Stimulated activated CD8-positive, alpha-beta memory T cell treated with anti-CD3 and anti-CD28 coated beads, Interleukin-4, amount 100 ng/mL, for 4 hours (primary cell): ENCODE data around the gene ZP1.
"Not testable (repeated sequence)": the region's sequence is repeated elsewhere in the genome, so short reads cannot be mapped to it uniquely, and the experiment has no call there.

Source experiments
- DNase-seq, 2 donors: peaks; one replicate each; pipeline ENCODE4 v3.0.0-alpha.2; 2020; ENCODE audit warnings: low read depth in 2 of 2, low spot score in 1 of 2

Gene ZP1, protein sequence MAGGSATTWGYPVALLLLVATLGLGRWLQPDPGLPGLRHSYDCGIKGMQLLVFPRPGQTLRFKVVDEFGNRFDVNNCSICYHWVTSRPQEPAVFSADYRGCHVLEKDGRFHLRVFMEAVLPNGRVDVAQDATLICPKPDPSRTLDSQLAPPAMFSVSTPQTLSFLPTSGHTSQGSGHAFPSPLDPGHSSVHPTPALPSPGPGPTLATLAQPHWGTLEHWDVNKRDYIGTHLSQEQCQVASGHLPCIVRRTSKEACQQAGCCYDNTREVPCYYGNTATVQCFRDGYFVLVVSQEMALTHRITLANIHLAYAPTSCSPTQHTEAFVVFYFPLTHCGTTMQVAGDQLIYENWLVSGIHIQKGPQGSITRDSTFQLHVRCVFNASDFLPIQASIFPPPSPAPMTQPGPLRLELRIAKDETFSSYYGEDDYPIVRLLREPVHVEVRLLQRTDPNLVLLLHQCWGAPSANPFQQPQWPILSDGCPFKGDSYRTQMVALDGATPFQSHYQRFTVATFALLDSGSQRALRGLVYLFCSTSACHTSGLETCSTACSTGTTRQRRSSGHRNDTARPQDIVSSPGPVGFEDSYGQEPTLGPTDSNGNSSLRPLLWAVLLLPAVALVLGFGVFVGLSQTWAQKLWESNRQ

GRCh38 chr11:60866911-60867870 is at the start of gene ZP1:
Gene ZP1, plus strand, starts transcription at chr11:60867542. Its CDS starts 20 bp downstream, at chr11:60867562.
- DNase-seq = no peak

DNA sequence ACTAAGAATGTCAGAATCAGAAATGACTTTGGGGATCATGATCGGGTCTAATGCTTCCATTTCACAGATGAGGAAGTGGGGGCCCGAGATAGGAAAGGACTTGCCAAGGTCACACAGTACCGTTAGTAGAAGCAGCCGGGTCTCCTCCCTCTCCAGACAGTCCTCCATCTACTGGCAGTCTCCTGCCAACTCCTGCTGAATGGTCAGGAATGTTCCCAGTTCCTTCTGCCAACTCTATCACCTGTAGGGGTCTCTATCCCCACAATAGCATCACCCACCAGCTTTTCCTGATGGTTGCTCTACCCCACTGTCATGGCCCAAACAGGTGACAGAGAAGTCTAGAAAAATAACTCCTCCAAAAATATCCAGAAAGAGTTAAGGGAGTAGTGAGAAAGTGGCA is 49.3 kb upstream of the ZP1 start:
- no peak for DNase-seq

GRCh38 chr11:60821827-60822599 is 45.3 kb upstream of the ZP1 start:
- no peak for DNase-seq

DNA sequence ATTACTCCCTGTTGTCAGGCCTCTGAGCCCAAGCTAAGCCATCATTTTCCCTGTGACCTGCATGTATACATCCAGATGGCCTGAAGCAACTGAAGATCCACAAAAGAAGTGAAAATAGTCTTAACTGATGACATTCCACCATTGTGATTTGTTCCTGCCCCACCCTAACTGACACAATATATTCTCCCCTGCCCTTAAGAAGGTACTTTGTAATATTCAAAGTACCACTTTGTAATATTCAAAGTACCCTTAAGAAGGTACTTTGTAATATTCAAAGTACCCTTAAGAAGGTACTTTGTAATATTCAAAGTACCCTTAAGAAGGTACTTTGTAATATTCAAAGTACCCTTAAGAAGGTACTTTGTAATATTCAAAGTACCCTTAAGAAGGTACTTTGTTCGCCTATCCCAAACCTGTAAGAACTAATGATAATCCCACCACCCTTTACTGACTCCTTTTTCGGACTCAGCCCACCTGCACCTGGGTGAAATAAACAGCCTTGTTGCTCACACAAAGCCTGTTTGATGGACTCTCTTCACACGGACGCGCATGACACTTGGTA is 43.5 kb upstream of the ZP1 start:
- not testable (repeated sequence) for DNase-seq

DNA sequence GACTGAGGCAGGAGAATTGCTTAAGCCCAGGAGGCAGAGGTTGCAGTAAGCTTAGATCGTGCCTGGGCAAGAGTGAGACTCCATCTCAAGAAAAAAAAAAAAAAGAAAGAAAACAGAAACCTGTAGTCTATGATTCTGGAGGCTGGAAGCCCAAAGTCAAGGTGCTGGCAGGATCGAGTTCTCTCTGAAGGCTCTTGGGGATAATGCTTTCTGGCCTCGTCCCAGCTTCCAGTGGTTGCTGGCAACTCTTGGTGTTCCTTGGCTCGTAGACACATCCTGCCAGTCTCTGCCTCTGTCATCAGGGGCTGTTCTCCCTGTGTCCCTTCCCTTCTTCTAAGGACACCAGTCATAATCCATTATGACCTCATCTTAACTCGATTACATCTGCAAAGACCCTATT is 42.2 kb upstream of the ZP1 start:
- no peak for DNase-seq

DNA sequence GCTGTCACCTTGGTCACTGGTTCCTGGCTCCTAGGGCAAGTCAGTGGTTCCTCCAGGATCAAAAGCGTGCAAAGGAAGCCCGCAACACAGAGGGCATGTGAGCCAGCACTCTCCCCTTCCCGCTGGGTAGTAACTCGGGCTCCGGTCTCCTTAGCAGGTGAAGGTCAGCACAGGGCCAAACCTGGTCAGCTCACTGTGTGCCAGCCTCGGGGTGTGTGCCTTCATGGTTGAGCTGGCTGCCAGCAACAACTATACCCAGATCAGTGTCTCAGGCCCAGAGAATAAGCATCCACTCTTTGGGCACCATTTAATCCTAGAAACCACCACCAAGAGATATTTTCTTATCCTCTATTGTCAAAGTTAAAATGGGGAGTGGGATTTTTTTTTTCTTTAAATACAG is 41.6 kb upstream of the ZP1 start:
- no peak for DNase-seq

GRCh38 chr11:60830478-60831142 is 36.7 kb upstream of the ZP1 start:
- no peak for DNase-seq

- peak; percentile 55 to 70 for DNase-seq
Measured at GRCh38 chr11:60831143-60831500, 36.2 kb upstream of the ZP1 start.

GRCh38 chr11:60831501-60832079 is 35.8 kb upstream of the ZP1 start:
- no peak for DNase-seq

DNA sequence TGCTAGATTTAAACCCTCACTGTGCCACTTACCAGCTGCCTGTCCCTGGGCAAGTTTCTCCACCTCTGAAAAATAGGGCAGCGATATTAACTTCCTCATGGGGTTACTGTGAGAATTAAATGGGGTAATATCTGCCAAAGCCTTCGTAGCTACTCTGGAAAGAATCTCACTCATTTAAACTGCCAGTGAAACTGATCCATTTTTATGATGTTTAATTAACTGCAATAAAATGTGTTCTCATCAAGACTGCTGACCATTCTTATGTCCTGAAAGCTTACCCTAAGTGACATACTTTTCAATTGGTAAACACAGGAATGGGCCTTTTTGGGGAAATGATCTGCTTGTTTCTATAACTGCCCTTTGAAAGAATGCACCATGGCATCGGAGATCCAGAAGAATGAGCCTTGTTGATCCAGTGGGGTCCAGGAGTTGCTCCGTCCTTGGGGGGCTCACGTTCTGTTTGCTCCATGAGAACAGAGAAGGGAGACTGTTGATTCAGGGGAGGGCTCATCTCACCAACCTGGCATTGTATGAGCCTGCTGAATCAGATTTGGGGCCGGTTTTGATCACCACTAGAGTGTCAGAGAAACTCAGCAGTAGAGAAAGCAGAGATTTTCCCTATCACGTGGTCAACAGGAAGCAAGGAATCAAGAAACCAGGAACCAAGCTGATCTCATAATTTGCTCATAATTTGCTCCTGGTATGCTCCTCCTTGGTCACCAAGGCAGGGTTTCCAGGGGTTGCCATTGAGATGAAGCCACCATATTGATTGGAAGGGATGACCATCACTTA is 32.4 kb upstream of the ZP1 start:
- no peak for DNase-seq

- no peak for DNase-seq
Measured at GRCh38 chr11:60835534-60835846, 31.9 kb upstream of the ZP1 start.

DNA sequence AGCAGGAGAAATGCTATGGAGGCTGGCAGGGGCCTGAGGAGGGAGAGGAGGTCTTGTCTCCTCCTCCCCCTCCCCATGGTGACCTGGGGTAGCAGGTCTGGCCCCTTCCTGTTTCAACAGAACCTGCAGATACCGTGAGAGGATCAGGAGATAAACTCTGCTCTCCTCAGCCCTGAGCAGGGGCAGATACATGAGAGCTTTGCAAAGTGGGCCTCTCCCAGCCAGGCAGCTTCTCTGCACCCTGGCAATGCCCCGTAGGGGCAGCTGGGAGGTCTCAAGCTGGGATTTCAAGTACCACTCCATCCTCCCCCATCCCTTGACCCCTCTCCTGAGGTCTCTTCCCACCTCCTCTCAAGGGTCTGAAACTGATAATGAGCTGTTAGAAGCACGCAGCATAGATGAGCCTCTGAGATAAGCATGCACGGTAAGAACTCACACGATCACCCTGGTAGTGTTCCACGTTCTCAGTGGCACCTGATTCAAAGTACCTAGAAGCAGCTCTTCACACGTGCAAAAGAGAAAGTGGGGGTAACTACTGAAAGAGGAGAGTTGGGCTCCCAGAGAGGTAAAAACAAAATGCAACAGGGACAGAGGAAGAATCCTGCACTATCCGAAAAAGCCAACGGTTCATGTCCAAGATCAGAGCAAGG is 30.4 kb upstream of the ZP1 start:
- DNase-seq = no peak

- DNase-seq = no peak
Measured at GRCh38 chr11:60838132-60838531, 29.2 kb upstream of the ZP1 start.

DNA sequence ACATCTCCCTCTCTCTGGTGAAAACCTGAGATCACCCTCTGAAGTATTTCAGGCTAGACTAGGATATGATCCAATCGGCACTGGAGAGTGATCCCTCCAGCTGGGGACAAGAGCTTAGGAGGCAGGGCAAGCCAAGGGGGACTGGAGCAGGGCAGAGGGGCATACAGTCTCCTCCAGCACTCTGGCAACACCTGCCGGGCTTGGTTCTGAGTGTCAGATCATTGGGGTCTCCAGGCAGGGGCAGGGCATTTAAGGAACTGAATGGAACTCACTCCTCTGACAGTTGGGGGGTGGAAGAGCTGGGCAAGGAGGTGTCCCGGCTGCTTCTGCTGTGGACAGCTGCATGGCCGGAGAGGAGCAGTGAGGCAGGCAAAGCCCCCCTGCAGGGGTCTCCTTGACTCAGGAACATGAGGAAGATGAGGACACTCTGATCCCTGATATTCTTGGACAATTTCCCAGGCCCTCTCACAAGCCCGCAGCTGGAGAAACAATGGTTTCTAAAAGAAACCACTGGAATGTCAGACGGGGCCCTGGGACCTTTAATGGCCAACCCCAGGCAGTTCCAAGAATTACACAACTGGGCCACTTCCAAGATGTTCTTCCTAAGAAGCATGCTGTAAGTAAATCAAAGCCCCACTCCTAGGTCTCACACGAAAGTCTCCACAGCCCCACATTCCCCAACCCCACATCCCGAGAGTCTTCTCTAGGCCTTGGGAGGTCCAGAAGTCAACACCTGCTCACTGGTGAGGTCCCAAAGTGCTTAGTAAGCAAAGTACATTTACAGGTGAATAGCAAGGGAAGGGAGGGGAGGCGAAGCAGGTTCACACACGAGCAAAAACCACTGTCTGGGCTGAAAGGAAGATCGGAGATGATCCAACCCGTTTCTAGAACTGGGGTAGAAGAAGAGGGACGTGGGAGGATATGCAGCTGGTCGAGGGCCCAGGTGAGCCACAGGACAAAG is 26.6 kb upstream of the ZP1 start:
- no peak for DNase-seq

GRCh38 chr11:60841797-60842667 is 25.3 kb upstream of the ZP1 start, which contains the start of gene CCDC86:
Gene CCDC86, plus strand, starts transcription at chr11:60842113. Its CDS starts 12 bp downstream, at chr11:60842125.
- peak; percentile 97 to 99 for DNase-seq
